MCF 10A (cell line): ENCODE measurements around the gene RPL36. TPM values are rescaled to one million over a fixed set of nuclear protein-coding genes. Genes with fewer than 3 reads are reported as not detected.

Experiments used
- BruUV-seq: library from RNA; stranded (reverse); fragments of 400-500 nt; replicated peaks from 2 replicates; lab custom pipeline; 2021; lab: Mats Ljungman, UMichigan
- CTCF ChIA-PET: fragments of 300-600 bp; sonication (Branson Sonifier 250); formaldehyde crosslinking; extraction: SDS; loops from one replicate; lab custom pipeline; 2021; ENCODE audit warnings: antibody characterized with exemption, inconsistent platforms; lab: Yijun Ruan, JAX
- POLR2A ChIA-PET: fragments of 300-600, 350-650 bp; sonication (Branson Sonifier 250); formaldehyde crosslinking; extraction: SDS; loops from one replicate; lab custom pipeline; 2020; ENCODE audit warnings: antibody characterized with exemption, inconsistent platforms; lab: Yijun Ruan, JAX
- DNase-seq: peaks from one replicate; pipeline ENCODE4 v3.0.0-alpha.2; 2018; ENCODE audit not compliant: unreplicated experiment
- H3K27ac Mint-ChIP-seq: one replicate; pipeline ENCODE4 v1.8.0; 2022; ENCODE audit warnings: mild to moderate bottlenecking, low read depth, mixed read lengths; ENCODE audit not compliant: unreplicated experiment
- H3K27me3 Mint-ChIP-seq: one replicate; pipeline ENCODE4 v1.8.0; 2022; ENCODE audit warnings: mixed read lengths; ENCODE audit not compliant: insufficient read depth, unreplicated experiment
- H3K36me3 Mint-ChIP-seq: one replicate; pipeline ENCODE4 v1.8.0; 2022; ENCODE audit warnings: mild to moderate bottlenecking, moderate library complexity, mixed read lengths; ENCODE audit not compliant: insufficient read depth, unreplicated experiment
- H3K4me1 Mint-ChIP-seq: one replicate; pipeline ENCODE4 v1.8.0; 2022; ENCODE audit warnings: mixed read lengths; ENCODE audit not compliant: insufficient read depth, unreplicated experiment
- H3K4me3 Mint-ChIP-seq: one replicate; pipeline ENCODE4 v1.8.0; 2022; ENCODE audit warnings: mild to moderate bottlenecking, moderate library complexity, mixed read lengths; ENCODE audit not compliant: unreplicated experiment
- H3K9me3 Mint-ChIP-seq: one replicate; pipeline ENCODE4 v1.8.0; 2022; ENCODE audit warnings: mixed read lengths; ENCODE audit not compliant: unreplicated experiment
- CTCF ChIP-seq: fragments of 200-600 bp; IDR thresholded peaks from one replicate; pipeline ENCODE4 v1.8.0; 2022; ENCODE audit warnings: antibody characterized with exemption, mild to moderate bottlenecking; ENCODE audit not compliant: unreplicated experiment
- intact Hi-C: fragments of 100-400 bp; cut with micrococcal nuclease; formaldehyde crosslinking; loops from 2 replicates; pipeline ENCODE4 v1.14.1; 2022
- total RNA-seq: library from RNA; stranded (reverse); gene quantifications from 2 replicates; pipeline ENCODE4 v1.2.3, GENCODE V29; 2022

Gene RPL36
- total RNA-seq, 1 experiment from 2014 or later: 1,569 TPM

GRCh38 chr19:5714816-5715215 is 24.7 kb downstream of the RPL36 start:
- no peaks in the 10 kb centered on the region for H3K27me3 Mint-ChIP-seq
- no TSS peak for BruUV-seq
- H3K4me1 Mint-ChIP-seq: peaks cover 3% of the 10 kb centered on the region
- no peak for DNase-seq
- CTCF ChIA-PET: interaction anchor here (0.6 to 0.7 kb wide), 3 partner anchors 16 to 1055 kb away, joined by 3 to 4 read pairs (median 4); no protein-coding TSS in a partner anchor
- H3K4me3 Mint-ChIP-seq: no peak overlapping the region
- TF ChIP-seq CTCF: no peak
- H3K36me3 Mint-ChIP-seq: peaks cover 73% of the 10 kb centered on the region
- POLR2A ChIA-PET: interaction anchor here (1.4 to 6.4 kb wide), 3 partner anchors 24 to 25 kb away, joined by 3 to 119 read pairs (median 5); partner anchors contain the start of gene RPL36
- intact Hi-C loops: no loop called here
- no peaks in the 10 kb centered on the region for H3K9me3 Mint-ChIP-seq
- no peak overlapping the region for H3K27ac Mint-ChIP-seq

- Mint-ChIP-seq H3K4me3 (peak overlapping the region; percentile 86), H3K9me3 (no peaks in the 10 kb centered on the region), H3K4me1 (peaks cover 3% of the 10 kb centered on the region), H3K27ac (peak overlapping the region; percentile 89), H3K27me3 (no peaks in the 10 kb centered on the region), H3K36me3 (peaks cover 52% of the 10 kb centered on the region)
- POLR2A ChIA-PET: interaction anchor here (1.9 to 6.4 kb wide), 3 partner anchors 27 to 94 kb away, joined by 7 to 119 read pairs (median 34); partner anchors contain the start of genes RPL36, SAFB and SAFB2
- TF ChIP-seq CTCF: no peak
- intact Hi-C loops: no loop called here
- BruUV-seq: no TSS peak
- no peak for DNase-seq
- CTCF ChIA-PET: interaction anchor here (1.0 to 5.0 kb wide), 4 partner anchors 18 to 77 kb away, joined by 4 to 43 read pairs (median 7); partner anchors contain the start of gene RPL36
Observed at GRCh38 chr19:5717215-5717935, 27.3 kb downstream of the RPL36 start.

GRCh38 chr19:5718037-5718578 is 28.0 kb downstream of the RPL36 start:
- ChIA-PET CTCF (interaction anchor here (0.5 to 5.0 kb wide), 6 partner anchors 8 to 1730 kb away, joined by 3 to 43 read pairs (median 6); partner anchors contain the start of gene RPL36), POLR2A (interaction anchor here (0.8 to 6.4 kb wide), 11 partner anchors 9 to 186 kb away, joined by 3 to 119 read pairs (median 12); partner anchors contain the start of genes DUS3L, NDUFA11, RPL36 and SAFB)
- Mint-ChIP-seq H3K4me3 (peak overlapping the region; percentile 86), H3K9me3 (no peaks in the 10 kb centered on the region), H3K4me1 (peaks cover 3% of the 10 kb centered on the region), H3K27ac (peak overlapping the region; percentile 89), H3K27me3 (no peaks in the 10 kb centered on the region), H3K36me3 (peaks cover 45% of the 10 kb centered on the region)
- peak; percentile 35 for DNase-seq
- intact Hi-C loops: no loop called here
- BruUV-seq: no TSS peak
- TF ChIP-seq CTCF: no peak
